HG02938 (cell line): ENCODE results near the gene ZNF474.
"Not testable (repeated sequence)": the region's sequence is repeated elsewhere in the genome, so short reads cannot be mapped to it uniquely, and the experiment has no call there.

Experiments used
- ATAC-seq: cut with Tn5 transposase; IDR thresholded peaks from one replicate; pipeline ENCODE4 v1.9.1; 2021; ENCODE audit warnings: mild to moderate bottlenecking, moderate library complexity; ENCODE audit not compliant: unreplicated experiment

Gene ZNF474

DNA sequence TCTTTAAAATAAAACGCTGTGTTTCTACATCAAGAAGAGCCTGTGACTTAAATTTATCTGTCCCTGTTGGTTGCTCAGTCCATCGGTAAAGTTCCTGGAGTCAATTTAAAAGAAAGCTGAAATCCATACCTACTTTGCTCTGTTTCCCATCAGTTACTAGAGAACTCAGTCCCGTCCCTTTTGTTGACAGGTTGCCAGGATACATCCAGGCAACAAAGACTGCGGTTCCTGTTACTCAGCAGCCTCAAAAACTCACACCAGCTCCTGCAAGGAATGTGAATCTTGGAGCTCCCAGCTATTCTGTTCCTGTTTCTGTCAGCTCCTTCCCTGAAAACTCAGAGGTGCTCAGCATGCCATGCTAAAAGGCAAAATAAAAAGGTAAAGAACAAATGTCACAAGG, at the start of gene ZNF474:
TSS of gene ZNF474 (plus strand) at position 241 of the 400 bp plus-strand sequence. CDS start 22,445 bp downstream, outside the sequence.
- no peak for ATAC-seq

DNA sequence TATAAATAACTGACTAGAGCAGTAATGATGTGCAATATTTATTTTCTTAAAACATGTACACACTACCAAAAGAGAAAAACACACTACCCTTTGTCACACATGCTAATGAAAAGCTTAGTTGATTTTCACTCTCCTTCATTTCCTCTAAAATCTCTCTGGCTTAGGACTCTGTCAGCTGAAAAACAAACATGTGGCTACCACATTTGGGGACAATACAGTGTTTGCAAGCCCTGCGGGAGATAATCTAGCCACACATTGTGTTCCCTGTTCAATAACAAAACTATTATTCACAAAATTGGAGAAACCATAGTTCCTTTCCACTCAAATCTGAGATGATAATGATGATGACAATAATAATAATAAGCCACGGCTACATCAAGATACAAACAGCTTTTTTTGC, 47.8 kb upstream of the ZNF474 start:
- ATAC-seq, result no peak

DNA sequence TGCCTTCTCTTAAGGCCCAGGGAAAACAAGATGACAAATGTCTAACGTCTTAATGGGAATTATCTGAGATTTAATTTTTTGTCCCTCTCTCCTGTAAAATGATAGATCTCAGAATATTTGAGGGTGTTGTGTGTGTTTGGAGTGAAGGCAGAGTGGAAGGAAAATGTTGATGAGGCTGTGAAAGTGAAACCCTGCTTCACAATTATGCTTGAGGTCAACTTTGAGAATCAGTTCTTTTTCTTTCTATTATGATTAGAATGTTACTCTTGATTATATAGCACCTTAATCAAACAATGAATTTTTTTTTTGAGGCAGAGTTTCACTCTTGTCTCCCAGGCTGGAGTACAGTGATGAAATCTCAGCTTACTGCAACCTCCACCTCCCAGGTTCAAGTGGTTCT, 45.8 kb upstream of the ZNF474 start:
- peak; percentile 49 for ATAC-seq

DNA sequence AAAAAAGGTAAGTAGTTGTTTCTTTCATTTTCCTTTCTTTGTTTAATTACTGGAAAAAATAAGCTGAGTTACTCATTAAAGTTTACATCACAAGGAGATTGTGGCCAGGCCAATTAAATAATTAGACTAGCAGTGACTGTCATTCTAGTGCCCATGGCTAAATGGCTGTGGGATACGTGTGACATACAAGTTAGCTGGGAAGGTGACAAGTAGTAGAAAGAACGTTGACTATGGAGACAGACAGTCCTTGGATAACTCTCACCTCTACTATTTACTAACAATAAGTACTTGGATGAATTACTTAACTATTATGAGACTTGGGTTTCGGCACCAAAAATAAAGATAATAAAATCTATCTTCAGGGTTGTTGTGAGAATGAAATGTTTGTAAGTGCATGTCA, 44.3 kb upstream of the ZNF474 start:
- ATAC-seq, result no peak

DNA sequence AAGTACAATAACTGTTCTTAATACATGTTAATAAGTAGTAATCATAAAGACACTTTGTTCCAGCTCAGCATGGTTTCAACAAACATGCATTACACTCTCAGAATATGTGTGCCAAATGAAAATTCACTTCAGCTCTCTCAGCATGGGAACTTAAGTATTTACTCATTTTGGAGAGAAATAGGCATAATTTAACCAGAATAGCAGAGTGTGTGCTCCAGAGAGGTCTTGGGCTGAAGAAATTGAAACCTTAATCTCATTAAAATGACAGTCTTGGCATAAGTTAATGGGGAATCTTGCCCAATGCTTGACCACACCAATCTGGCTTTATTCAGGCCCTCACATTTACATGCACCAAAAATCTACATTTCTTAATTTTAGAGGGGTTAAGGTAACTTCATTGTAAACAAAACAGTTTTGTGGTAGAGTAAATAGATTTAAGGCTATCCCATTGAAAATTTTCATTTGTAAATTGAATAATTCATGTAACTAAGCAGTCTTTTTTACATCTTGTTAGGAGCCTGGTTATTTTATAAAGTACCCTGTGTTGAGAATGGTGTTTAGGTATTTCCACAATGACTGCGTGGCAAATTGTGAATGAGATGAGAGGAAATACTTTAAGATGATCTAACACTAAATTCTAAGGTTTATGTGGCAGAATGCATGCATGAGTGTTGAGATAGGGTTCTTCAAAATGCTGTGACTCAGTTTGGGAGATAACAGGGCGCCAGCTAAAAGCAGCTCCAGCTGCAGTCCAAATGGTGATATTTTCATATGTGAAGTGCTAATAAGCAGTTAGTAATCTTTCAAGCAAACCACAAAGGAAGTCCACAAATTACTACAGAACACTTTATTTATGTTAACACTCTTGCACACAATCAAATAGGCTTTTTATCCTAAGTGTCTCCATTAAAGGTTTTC, 40.0 kb upstream of the ZNF474 start:
- no peak for ATAC-seq

DNA sequence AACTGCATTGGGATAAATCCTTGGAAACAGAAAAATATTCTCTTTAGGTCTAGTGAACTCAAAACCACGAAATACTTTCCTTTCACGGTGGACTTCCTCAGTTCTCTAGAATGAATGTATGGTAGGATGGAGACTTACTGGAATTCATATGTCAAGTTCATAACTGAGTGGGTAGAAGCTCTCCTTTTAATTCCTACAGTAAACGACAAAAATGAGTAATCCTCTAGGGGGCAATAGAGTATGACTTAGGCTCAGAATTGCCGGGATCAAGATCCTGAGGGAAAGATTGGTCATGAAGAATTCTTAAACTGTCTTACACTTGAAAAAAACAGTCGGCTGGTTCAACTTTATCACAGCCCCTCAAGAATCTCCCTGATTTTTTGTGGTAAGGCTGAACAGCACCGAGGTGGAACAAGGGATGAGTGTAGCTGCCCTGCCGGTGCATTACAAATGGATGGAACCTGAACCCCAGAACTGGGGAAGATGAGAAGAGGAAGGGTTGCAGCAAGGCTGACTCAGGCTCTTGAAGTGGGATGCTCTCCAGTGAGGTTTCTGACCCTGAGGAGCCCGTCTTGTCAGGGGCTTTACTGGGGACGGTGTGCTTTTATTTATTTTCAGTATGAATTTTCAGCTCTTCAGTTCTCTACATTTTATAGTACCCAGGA, 37.3 kb upstream of the ZNF474 start:
- no peak for ATAC-seq

DNA sequence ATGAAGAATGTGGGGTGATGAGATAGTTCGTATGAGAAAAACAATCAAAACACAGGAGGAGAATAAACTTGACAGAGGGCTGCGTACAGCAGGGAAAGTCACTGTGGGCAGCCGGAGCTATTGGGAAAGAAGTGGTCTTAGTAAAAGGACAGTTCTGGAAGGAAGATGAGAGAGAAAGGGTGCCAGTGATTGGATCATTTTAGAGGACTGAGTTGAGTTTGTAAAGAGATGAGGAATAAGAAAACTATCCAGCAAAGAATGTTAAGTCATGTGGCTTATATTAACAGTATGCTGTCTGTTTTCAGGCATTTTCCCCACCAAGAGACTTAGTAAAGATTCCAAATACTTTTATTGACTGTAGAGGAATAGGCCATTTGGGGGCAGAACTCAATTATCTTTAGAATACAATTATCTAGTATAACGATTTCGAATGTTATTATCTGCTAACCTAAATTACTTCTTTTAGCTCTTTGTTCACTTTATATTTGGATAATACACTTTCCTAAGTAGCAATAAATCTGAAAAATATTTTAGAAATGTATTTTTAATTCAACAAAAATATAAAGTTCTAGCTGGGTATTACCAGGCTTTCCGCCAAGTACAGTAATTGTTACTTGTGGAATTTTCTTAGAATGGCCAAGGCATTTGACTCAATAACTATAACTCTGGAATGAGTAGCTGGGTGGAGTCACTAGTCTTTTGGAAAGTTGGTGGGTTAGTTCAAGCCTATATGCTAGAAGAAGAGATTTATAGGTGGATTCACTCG, 35.7 kb upstream of the ZNF474 start:
- no peak for ATAC-seq

DNA sequence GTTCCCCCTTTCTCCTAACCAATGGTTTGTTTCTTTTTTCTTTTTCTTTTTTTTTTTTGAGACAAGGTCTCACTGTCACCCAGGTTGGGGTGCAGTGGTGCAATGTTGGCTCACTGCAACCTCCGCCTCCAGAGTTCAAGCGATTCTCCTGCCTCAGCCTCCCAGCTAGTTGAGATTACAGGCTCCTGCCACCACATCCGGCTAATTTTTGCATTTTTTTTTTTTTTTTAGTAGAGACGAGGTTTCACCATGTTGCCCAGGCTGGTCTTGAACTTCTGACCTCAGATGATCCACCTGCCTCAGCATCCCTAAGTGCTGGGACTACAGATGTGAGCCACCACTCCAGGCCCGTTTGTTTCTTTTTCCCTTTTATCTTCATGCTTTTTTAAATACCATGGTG, 35.1 kb upstream of the ZNF474 start:
- not testable (repeated sequence) for ATAC-seq

DNA sequence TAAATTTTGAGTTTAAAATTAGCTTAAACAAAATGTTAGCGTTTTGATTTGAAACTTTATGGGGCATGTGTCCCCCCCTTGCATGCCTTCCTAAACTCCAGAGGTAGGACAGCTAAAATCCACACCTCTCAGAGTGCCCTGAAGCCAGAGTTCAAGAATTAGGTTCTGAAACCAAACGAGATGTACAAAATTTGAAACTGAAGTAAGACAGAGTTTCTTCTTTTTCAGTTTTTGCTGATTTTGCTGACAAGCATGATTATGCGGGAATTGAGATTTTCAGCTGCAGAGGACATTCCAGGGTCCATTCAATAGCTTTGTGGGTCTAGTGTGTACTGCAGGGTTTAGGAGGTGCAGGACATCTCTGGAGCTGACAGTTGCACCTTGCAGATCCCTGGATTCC, 34.2 kb upstream of the ZNF474 start:
- ATAC-seq, result no peak

DNA sequence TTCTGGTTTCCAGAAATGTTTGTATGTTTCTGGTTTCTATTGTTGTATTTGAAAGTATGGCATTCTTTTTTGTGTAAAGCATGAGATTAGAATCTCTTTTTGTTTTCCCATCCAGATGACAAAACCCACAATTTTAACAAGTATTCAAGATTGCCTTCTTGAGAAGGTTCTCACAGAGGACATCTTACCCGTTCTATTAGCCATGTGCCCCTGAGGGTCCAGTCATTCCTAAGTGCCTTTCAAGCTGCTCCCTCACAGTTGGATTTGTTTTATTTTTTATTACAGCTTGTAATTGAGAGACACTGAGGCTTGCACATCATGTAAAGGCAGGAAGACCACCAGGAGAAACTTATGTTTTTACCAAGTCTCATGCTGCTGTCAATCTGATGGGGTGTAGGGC, 32.0 kb upstream of the ZNF474 start:
- ATAC-seq, result no peak

DNA sequence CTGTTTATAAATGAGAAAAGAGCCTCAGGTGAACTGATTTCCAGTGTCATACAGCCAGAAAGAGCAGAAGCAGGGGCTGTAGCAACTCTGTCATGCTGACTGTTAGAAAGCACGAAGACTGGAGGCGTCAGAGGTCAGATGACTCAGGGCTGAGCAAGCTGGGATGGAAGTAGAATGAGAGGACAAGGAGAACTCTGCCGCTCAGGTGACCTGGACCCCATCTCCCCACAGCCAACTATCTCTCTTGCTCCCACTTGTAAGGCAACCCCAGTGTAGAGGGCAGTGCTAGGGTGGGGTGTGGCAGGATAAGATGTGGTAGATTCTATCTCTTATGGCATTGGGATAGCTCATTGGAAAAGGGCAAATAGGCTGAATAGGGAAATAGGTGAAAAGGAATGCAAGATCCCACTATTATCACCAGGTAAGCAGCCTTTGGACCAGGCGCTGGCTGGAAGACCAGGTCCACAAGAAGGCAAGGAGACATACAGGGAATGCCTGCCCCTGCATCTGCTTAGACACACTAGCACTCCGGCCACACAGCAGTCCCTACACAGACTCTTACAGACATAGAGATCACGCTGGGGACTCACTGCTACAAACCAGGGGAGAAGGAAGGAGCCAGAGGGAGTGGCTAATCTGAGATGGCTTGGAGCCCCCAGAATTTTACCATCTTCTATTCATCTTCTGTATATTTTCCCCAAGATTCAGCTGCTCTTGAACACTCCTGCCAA, 30.1 kb upstream of the ZNF474 start:
- no peak for ATAC-seq

DNA sequence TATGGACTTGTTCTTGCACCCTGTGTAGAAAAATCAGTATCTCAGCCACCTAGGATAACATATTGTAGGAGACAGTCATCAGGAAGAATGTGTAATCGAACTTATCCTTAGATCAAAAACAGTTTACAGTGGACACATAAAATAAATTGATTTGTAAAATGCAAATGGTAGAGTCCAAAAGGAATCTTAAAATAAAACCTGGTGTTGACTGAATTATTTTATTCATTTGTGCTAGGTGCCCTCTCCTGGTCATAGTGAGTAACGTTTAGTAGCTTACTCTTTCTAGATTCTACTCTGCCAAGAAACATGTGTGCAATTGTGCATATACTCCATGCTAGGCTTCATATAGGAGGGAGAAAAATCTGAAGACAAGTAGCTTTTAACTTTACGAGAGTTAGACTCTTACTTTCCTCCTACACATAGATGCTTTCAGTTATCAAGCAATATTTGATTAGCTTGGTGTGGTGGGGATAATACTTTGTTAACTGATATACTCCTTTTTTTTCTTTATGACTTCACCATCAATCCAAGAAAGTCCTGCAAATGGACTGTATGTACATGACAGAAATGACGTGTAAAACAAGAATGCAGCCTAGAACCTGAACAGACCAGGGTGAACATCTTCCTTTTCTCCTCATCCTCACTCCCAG, 27.6 kb upstream of the ZNF474 start:
- peak; percentile 84 for ATAC-seq

DNA sequence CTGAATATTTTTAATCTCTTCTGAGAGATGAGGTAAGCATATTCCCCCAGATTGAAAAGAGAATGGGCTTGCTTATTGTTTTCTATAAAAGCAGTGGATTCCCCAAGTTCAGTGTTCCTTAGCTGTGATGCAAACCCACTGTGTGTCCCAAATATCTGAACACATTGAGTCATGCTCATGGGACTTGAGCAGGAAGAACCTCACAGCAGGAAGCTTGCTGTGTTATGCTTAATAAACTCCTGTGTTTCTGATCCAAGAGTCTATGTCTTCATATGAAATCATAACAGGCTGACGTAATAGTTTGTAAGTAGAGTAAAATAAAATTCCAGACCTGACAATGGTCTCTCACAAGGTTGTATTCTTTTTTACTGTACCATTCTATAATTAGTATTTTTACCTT, 26.5 kb upstream of the ZNF474 start:
- no peak for ATAC-seq

DNA sequence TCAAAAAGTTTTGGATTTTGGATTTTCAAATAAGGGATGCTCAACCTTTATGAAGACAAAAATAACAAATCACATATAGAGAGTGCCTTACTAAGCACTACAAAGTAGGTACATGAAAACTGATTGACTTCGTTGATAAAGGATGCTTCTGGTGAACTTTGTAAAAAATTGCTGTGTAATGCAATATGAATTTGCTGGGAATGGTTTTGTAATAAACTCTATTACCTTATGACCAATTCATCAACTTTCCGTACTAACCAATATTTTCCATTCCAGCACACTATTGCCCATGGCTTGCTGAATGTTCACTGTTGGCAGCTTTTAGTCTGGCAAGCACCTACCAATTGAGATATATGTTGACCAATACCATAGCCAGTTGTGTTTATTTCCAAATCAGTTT, 23.4 kb upstream of the ZNF474 start:
- ATAC-seq, result no peak

DNA sequence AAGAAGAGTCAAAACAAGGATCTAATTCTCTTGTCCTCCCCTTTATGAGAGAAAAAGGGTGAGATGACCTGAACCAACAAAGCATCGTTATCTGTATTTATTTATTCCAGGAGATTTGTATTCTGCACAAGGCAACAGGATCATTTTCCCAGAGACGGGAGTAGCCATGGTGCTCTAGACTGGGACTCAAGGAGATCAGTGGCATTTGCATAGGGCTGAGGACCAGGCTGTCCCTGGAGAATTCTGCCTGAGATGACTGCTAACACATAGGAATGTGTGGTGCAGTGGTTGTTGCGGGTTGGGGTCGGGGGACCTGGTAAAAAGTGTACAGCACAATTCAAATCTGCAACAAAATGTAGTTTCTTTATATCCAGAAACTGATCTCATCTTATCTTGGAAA, 22.3 kb upstream of the ZNF474 start:
- no peak for ATAC-seq

DNA sequence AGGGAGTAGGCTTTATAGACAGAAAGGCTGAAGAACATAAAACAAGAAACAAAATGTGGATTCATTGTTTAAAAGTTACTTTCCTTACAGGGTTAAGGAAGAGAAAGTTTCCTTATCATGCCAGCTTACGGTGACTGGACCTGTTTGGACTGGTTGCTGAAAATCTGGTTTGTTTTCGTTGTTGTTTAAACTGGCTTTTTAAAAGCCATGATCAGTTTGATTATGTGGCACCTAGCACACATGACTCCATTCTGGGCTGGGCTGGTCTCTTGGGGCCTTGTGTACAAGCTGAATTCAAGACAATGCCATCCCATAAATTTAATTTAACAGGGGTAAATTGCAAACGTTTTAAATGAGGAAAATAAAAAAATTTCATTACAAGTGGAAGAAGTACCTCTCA, 18.4 kb upstream of the ZNF474 start:
- ATAC-seq, result no peak

DNA sequence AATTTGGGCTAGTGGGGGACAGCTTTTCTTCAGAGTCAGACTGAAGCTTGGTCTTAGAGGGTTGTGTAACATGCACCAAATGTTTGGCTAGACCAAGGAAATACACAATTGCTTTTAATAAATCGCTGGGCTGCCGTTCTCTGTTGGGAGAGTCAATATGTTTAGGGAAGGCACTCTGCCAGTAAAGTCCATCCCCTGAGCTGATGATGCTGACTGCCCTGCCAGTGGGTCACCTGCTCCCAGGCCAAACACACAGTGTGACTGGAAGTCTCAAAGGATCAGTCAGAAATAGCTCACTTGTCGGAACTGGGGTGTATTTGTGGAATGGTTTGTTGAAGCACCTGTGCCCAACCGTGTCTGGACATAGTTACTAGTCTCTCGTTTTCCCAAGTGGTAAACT, 17.9 kb upstream of the ZNF474 start:
- ATAC-seq, result no peak

DNA sequence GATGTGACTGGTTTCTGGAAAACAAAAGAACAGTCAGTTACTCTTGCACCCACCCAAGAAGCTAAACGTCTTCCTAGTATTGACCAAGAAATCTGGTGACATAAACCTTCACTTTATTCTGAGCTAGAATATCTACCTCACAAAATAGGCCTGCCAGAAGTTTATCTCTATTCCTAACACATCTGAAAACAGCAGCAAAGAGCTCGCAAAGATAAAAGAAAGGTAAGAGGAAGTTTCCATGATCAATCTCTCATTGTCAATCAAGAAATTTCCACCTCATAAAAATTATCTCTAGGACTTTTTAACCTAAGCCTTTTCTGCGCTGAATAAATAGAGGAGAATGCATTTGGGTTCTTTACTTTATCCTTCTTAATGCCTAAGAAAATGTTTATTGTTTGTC, 17.3 kb upstream of the ZNF474 start:
- ATAC-seq, result no peak

DNA sequence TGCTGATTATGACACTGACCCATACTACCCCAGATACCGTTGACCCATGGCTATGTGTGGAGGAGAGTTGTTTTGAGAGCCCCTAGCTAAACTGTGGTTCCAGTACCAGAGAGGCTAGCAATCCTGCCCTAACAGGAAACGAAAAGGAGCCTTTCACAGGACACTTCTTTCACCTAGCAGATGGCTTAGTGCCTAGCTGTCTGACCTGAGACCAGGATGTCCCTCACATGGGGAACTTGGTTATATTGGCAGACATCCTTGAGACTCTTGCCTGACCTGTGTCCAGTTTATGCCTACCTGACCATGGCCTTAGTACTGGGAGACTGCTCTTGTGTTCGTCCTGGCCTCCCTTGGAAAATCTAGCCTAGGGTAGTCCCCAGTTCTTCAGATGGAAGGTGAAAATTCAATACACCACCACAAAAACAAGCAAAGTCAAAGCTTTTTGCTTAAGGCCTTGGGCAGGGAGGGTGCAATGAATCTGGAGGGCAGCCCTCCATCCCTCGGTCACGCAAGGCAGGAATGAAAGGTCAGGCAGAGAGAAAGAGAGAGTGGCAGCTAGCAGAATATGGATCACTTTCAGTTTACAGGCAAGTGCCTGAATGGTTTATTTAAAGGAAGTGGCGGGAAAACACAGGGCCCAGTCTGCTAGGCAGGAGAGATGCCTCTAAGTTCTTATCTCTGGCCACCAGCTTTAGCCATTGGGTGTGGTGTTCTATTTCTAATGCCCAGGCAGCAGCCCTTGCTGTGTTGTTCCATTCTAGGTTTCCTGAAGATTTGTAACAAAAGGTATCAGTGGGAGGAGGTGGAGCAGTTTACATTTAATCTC, 16.4 kb upstream of the ZNF474 start:
- ATAC-seq, result no peak

DNA sequence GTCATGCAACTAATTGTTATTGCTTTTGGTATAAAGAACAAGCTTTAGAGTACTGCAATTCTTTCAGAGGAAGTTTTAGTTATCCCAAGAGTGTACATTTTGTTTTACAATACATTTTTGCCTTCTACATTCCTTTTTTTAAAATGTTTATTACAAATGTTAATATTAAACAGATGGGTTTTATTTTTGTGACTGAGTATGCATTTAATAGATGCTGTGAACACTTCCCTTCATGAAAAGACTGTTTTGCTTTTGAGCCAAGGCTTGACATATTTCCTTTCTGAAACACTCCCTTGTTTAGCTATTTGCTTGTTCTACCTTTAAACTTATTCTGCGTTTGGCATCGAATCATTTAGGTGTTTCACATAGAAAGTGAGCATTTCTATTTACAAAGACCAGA, 14.8 kb upstream of the ZNF474 start:
- no peak for ATAC-seq
